ENCODE measurements around the gene IRX5.
A peak's percentile ranks its signal among the peaks of the same experiment; 100 is the strongest.

IRX5 gene

GRCh38 chr16:54952195-54952594 is 21.5 kb downstream of the IRX5 start:
- DNase-seq, result no peak

DNA sequence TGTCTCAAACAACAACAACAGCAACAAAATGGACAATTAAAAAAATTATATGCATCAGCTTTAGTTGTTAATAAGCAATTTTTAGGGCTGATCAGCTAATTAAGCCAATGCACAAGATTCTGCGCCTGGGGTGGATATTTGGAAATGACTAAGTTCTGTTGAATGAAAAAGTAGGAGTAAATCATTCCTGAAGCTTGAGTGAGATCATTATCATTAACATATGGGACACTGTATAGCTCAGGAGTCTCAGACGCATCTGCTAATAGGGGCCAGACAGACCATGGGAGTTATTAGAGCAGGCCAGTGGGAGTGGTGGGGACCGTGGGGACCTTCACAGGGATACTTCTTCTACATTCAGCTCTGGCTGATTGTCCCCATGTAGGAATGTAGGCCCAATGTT is 22.8 kb downstream of the IRX5 start:
- DNase-seq, result no peak

DNA sequence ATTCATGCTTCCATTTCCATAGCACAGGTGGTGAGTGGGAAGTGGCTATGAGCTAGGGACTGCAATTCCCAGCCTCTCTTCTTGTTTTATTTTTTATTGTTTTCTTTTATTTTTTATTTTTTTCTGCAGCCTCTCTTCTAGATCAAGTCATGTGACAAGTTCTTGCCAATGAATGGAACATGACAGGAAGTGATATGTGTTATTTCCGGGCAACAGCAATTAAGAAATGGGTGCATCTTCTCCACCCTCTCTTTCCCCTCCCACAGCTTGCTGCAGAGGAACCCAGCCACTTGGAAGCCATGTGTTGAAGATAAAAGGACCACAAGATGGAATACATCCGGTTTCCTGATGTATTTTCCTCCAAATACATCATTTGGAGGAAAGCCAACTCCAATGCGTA is 23.6 kb downstream of the IRX5 start:
- no peak for DNase-seq

DNA sequence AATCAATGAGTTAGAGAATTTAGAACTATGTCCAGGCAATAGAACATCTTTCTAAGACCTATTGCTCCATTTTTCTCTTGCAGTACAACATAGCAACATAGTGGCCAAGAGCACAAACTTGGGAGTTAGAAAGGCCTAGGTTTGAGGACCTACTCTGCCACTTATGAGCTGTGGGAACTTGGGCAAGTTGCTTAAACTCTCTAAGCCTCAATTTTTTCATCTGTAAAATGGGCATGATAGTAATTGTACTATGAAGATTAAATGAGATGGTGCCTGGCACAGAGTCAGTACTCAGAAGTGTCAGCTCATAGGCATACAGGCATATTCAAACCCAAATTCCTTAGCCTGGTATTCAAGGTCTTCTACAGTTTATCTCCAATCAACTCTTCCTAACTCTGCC is 25.1 kb downstream of the IRX5 start:
- no peak for DNase-seq

DNA sequence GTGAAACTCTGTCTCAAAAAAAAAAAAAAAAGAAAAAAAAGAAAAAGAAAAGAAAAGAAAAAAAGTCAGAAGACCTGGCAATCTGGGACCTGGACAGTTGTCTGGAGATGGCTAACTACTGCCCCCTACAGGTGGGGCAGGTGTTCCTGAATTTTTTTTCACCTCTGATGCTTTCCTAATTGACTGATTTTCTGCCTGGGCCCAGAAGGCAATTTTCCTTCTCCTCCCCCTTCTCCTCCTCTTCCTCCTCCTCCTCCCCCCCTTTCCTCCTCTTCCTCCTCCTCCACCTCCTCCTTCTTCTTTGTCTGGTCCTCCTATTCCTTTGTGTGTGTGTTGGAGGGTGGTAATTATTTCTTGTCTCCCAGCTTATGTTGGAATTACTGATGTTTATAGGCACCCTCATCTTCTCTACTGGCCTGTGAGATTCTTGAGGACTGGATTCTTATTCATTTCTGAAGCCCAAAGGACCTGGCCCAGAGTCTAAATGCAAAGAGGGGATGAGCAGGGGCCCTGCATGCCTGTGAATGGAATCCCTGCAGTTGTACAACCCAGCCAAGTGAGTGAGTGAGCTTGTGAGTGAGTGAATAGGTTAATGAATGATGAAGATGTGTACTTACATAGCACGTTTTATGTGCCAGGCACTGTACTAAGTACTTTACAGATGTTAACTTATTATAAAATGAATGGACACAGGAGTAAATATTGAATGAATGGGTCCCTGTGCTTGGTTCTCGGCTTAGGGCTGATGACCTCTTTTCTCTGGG is 26.9 kb downstream of the IRX5 start:
- peak in 1 of 2 donors; percentile 56 for DNase-seq

- DNase-seq, result no peak
Observed at GRCh38 chr16:54962045-54962444, 31.4 kb downstream of the IRX5 start.

DNA sequence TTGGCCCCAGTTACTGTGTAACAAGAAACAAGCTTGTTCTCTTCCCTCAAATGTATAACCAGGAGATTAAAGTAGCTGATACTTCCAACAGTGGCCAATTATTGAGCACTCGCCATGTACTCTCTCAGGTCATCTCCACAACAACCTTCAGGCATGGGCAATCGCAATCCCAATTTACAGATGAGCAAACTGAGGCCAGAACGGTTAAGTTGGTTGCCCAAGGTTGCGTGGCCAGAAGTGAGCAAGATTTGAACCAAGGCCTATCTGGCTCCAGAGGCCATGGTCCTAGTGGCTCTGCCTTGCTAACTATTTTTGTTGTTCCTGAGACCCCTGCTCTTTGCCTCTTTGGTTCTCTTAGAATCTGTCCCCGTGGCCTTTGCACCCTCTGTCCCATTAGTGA is 33.6 kb downstream of the IRX5 start:
- no peak for DNase-seq

DNA sequence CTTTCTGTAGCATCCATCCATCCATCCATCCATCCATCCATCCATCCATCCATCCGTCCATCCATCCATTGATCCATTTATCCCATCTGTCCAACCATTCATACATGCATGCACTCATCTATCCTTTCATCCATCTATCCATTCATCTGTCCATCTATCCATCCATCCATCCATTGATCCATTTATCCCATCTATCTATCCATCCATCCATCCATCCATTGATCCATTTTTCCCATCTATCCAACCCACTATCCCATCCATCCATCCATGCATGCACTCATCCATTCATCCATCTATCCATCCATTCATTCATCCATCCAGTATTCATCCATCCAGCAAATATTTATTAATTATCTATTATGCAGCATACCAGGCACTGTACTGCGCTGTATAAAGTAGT is 34.8 kb downstream of the IRX5 start:
- DNase-seq, result no peak

DNA sequence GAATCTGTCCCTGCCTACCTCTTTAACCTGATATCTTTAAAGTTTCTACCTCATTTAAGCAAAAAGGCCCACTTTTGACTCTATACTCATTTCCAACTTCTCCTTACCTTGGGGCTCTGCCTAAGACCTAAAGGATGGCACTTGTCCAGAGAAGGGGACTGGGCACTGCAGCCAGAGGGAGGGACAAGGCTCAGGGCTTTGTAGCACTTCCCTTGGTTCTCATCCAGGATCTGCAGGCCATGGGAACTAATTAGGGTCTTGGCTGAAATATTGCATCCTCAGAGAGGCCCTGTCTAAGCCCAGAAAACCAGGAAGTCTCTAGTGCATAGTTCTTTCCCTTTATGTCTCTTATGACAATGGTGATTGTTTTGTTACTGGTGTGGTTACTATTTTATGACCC is 37.3 kb downstream of the IRX5 start:
- DNase-seq, result no peak

DNA sequence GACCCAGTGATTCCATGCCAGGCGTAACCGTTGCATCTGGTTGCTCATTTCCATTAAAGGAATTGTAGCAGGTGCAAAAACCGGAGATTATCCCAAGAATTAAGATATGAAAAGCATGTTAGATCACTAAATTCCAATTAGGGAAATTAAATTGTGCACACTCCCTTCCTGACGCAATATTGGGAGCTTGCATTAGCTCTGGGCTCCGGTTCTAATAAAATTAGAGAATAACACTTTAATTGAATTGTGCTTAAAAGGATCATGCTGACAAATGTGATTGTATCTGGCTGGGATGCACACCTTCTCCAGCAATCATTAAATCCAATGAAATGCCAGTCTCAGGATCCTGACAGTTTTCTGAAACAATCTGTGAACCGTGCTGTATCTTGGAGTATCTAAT is 38.1 kb downstream of the IRX5 start:
- DNase-seq, result no peak

DNA sequence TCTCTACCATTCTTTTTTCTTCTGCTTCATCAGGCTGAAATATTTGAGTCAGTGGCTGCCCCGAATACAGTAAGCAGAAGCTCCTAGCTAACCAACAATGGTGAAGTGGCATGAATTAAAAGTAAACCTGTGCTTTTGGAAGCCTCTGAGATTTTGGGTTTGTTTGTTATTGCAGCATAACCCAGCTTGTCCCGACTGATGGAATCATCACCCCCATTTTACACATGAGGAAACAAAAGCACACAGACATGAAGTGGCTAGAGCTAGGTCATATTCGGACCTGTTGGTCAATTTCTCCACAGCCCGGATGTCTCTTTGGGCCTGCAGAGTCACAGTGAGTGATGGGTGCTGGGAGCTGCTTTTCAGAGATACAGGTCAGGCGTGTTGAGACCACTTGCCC is 39.4 kb downstream of the IRX5 start:
- no peak for DNase-seq

- no peak for DNase-seq
Observed at GRCh38 chr16:54974367-54974766, 43.7 kb downstream of the IRX5 start.

- DNase-seq, result no peak
Observed at GRCh38 chr16:54976651-54977200, 46.1 kb downstream of the IRX5 start.

DNA sequence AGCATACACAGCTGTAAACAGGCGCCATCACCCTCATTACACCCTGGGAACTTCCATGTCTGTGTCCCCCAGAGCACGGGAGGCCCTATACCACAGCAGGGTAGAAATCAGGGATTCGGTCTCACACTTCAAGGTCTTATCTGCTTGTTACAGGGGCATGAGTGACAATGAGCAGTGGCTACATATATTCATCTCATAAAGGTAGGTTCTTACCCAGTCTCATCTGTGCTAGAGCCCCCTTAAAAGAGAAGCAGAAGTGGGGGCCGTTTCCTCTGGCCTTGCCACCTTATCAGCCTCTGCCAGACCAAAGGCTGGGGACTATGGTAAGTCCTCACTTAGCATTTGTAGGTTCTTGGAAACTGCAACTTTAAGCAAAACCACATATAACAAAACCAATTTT is 46.5 kb downstream of the IRX5 start:
- no peak for DNase-seq

DNA sequence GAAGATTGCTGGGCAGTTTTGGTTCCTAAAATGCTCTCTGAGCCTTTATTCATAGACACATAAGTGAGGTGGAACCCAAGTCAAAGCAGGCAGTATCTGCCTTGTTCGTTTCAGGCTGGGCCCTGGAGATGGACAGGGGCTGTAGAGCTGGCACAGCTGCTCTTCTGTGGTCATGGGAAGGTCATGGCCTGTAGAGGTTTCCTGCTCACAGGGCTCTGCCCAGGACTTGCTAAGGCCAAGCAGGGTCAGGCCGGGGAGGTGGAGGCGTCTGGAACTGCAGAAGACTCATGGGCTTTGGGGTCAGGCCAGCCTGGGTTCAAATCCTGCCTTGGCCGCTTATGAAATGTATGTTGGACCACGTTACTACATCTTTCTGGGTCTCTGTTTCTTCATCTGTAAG is 50.2 kb downstream of the IRX5 start:
- no peak for DNase-seq
